Stimulated activated CD8-positive, alpha-beta memory T cell treated with anti-CD3 and anti-CD28 coated beads, Interleukin-7, amount 100 ng/mL, for 48 hours (primary cell): ENCODE results near the gene C12orf76.
A peak's percentile ranks its signal among the peaks of the same experiment; 100 is the strongest.
"Not testable (repeated sequence)": the region's sequence is repeated elsewhere in the genome, so short reads cannot be mapped to it uniquely, and the experiment has no call there.

Experiments used
- DNase-seq, 2 donors: peaks; one replicate each; pipeline ENCODE4 v3.0.0-alpha.2; 2020; ENCODE audit warnings: low read depth in 1 of 2; ENCODE audit errors: extremely low read depth in 1 of 2

The C12orf76 gene

DNA sequence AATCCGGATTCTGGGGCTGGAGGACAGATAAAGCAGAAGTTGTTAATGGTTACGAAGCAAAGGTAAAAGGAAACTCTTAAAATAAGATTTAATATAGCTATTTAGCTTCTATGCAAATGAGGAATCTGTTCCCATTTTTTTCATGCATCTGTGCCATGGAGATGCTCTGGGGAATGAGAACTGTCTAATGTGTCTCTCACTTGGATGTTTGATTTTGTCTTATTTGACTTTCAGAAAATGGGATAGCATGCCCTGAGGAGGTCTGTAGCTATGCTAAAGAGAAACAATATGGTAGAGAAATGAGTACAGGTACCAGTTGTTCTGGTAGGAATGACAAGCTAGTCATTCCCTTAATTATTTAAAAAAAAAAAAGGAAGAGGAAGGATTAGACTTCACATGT is 24.3 kb downstream of the C12orf76 start:
- DNase-seq = no peak

DNA sequence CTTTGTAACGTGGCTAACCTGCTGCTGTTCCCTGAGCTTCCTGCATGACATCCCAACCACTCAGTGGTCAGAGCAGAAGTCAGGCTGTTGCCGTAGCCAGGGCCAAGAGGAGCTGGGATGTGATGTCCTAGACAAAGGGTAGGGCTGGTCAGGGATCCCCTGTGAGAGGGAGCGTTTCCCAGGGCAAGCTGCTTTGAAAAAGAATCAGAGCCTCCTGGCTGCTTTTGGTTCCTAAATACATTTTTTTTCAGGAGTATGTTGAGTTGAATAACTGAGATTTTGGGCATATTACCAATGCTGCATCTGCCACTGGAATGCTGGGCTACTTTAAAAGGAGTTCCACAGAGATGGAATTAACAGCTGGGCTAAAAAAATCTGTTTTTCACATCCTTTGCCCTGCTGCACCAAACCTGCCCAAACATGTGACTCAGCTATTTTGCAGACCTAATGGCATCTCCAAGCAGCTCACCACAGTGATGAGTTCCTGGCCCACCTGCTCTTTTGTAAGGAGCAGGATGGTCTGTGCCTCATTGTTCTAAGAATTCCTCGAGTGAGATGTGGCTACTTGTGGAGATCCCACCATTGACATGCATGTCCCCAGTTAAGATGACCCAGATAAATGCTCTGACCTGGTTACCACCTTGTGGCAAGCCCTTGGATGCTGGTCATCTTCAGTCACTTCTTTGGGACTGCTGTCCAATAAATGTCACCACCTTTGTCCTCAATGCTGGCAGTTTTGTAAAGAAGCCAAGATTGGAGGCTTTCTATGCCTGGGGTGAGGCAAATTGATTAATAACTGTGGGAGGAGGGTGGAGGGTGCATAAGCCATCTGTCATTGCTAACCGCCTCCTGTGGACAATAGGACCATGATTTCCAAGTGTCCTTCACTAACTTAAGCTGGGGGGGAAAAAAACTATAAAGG is 25.0 kb downstream of the C12orf76 start:
- no peak for DNase-seq

DNA sequence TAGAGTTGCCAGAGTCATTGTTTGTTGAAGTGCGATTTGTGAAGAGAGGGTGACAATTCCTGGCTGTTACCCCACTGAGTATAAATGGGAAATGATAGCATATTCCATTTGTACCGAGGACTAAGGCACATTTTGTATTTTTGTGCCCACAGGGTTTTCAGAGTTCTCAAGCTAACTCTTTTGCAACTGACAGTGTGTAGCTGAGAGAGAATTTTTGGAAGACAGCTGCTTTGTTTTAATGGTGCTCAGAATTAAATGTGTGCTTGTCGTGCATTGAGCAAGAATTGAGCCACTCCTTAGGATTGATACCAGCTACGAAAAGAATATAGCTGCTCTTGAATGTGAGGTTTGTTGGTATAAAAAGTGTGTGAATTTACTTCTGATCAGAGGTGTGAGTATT is 27.4 kb downstream of the C12orf76 start:
- no peak for DNase-seq

DNA sequence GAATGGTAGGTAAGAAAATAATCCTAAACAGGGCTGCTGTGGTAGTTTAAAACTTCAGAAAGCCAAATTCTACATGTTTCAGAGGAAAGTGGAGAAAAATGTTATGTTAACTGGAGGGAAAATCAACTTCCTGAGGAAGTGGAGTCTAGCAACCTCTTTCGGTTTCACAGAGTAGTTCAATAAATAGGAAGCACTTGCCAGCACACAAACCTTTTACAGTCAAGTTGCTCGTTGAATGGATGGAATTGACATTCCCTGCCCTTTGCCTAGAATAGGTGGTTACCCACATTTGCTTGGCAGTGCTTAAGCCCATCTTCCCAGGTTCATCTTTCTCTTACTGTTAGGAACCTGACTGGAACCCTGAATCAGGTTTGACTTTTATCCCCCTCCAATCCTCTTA is 33.2 kb downstream of the C12orf76 start:
- DNase-seq = no peak

DNA sequence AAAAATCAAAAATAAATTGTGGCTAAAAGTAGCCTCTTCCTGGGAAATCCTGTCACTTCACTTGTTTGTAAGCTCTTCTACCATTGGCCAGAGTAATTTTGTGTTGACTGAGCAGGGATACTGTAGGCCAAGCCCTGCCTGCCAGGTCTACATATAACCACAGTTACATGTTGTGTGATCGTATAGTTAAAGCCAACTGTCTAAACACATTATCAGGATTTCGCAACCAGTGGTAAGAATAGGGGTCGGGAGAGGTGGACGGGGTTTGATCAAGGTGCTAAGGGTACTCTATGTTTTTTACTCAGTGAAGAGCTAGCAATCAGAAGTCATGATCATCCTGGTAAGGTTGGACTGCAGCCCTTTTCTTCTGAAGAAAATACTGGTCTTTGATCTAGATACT is 35.7 kb downstream of the C12orf76 start:
- no peak for DNase-seq

DNA sequence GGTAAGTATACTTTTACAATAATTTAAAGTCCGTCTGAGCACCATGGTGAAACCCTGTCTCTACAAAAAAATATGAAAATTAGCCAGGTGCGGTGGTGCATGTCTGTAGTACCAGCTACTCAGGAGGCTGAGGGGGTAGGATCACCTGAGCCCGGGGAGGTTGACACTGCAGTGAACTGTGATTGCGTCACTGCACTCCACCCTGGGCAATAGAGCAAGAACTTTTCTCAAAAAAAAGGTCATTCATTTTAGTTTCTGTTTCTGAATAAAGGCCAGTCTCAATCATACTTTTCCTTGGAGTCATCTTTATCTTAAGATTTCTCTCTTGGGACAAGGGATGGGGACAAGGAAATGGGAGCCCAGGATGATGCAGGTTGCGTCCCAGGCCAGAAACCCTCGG is 36.2 kb downstream of the C12orf76 start:
- DNase-seq = no peak

DNA sequence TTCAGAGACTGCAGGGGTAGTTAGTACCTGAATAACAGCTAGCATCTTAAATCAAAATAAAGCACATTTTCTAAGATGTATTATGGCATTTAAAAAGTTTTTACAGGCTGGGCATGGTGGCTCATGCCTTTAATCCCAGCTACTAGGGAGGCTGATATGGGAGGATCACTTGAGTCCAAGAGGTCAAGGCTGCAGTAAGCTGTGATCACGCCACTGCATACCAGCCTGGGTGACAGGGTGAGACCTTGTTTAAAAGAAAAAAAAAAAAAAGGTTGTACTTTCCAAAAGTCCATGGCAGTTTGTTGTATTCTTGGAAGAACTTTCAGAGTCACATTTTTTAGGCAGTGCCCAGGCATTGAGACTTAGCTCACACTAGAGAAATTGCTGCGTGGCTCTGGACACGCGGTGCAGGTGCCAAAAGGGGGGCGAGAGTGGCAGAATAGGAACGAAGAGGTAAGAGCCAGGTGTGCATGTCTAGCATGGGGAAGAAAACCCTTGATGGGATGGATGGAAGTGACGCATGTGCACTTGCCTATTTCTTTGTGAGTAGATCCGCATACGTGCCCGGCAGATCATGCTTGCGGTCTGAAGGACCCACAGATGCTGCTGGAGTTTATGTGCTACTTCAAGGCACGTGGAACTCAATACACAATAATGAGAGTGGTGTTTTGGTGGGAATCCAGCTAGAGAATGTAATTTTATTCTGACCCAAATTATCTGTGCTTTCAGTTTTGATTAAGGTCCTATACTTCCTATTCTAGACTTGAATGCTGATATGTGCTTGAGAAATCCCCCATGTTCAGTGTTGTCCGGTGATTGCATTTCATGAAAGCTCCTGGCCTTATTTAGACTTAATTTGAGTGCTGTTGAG is 37.2 kb downstream of the C12orf76 start:
- no peak for DNase-seq

DNA sequence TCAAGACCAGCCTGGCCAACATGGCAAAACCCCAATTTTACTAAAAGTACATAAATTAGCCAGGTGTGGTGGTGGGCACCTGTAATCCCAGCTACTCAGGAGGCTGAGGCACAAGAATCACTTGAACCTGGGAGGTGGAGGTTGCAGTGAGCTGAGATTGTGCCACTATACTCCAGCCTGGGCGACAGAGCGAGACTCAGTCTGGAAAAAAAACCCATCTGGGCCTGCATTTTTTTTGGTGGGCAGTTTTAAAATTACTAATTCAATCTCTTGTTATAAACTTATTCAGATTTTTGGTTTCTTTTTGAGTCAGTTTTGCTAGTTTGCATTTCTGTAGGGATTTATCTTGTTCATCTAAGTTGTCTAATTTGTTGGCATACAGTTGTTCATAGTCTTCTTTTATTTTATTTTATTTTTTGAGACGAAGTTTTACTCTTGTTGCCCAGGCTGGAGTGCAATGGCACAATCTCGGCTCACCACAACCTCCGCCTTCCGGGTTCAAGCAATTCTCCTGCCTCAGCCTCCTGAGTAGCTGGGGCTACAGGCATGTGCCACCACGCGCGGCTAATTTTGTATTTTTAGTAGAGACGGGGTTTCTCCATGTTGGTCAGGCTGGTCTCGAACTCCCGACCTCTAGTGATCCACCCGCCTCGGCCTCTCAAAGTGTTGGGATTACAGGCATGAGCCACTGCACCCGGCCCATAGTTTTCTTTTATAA is 39.5 kb downstream of the C12orf76 start:
- not testable (repeated sequence) for DNase-seq

DNA sequence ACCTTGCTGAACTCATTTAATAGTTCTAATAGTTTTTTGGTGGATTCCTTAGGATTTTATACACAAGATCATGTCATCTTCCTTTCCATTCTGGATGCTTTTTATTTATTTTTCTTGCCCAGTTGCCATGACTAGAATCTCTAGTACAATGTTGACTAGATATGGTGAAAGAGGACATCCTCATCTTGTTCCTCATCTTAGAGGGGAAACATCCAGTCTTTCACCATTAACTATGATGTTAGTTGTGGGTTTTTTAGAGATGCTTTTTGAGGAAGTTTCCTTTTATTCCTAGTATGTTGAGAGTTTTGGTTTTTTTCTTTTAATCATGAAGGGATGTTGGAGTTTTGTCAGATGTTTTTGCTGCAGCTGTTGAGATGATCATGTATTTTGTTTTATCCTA is 40.4 kb downstream of the C12orf76 start:
- DNase-seq = no peak

DNA sequence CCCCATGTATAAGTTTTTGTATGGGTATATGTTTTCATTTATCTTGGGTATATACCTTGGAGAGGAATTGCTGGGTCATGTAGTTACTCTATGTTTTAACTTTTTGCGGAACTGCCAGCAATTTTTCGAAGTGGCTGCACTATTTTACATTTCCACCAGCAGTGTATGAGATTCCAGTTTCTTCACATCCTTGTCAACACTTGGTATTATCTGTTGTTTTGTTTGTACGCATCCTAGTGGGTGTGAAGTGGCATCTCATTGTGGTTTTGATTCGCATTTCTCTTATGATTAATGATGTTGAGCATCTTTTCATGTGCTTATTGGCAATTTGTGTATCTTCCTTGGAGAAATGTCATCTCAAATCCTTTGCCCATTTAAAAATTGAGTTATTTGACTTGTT is 42.2 kb downstream of the C12orf76 start:
- no peak for DNase-seq

DNA sequence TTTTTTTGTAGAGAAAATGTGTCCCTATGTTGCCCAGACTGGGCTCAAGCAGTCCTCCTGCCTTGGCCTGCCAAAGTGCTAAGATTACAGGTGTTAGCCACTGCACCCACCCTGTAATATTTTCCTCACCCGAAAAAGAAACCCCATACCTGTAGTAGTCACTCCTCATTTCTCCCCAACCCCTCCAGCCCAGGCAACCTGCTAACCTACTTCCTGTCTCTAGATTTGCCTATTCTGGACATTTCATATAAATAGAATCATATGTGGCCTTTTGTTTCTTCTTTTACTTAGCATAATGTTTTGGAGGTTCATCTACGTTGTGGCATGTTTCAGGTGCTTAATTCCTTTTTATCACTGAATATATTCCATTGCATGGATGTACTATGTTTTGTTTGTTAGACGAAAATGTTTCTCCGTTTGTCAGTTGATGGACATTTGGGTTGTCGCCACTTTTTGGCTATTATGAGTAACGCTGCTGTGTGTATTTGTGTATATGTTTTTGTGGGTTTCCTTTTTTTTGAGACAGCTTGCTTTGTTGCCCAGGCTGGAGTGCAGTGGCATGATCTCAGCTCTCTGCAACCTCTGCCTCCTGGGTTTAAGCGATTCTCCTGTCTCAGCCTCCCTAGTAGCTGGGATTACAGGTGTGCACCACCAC is 42.9 kb downstream of the C12orf76 start:
- DNase-seq = no peak

DNA sequence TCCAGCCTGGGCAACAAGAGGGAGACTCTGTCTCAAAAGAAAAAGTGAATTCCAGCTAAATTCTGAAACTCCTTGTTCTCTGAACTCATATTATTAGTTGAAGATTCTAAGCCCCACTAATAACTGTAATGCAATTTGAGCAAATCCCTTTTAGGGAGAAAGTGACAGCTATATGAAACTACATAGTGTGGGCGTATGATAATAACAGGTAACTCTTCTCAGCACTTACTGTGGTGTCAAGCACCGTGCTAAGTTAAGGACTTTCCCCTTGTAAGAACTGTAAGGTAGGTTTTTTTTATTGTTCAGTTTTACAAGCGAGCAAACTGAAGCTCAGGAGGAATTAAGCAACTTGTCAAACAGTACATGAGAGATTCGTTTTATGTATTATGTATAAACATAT is 43.7 kb downstream of the C12orf76 start:
- no peak for DNase-seq

DNA sequence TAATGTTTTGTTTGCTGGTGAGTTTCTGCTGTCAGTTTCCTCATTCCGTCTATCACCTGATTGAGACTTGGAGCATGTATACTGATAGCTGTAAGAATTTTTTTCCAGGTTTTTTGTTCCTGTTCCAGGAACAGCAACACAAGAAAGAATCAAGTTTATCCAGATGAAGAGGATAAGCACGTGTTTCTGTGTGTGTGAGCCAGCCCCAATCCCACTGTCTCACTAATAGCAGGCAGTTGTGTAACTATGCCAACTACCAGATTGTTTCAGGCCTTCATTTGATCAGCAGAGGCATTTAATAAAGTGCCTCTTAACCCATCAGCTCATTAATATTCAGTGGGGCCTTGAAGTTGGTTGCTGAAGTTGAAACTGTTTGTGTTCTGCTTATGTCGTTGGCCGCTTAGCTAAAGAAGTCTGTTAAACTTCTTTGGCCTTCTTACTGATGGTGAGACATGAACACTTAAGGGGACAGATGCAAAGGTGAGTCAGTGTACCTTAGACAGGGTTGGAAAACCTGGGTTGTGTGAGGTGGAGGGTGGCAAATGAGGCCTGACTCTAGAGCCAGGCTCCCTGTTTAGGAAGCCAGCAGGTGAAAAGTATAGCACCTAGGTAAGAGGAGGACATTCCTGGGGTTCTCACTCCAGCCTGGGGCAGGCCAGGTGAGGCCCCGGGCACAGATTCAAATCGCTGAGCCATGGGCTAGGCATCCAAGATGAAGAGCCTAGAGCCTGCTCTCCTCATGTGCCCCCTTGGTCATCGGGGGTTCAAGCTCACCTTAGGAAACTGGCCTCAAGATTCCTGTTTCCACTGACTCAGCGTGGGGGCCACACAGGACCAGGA is 45.4 kb downstream of the C12orf76 start:
- DNase-seq = no peak

DNA sequence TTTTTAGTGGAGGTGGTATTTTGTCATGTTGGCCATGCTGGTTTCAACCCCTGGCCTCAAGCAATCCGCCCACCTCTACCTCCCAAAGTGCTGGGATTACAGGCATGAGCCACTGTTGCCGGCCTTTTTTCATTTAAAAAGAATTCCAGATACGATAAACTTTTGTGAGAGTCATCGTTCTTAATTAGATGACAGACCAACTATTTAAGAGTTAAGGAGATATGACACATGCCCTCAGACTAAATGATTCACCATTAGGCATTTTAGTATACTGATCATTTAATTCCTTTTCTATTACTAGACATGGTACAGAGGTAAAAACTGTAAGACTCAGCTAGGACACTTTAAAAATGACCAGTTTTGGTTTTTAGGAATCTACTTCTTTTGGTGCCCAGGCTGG is 46.7 kb downstream of the C12orf76 start:
- no peak for DNase-seq

DNA sequence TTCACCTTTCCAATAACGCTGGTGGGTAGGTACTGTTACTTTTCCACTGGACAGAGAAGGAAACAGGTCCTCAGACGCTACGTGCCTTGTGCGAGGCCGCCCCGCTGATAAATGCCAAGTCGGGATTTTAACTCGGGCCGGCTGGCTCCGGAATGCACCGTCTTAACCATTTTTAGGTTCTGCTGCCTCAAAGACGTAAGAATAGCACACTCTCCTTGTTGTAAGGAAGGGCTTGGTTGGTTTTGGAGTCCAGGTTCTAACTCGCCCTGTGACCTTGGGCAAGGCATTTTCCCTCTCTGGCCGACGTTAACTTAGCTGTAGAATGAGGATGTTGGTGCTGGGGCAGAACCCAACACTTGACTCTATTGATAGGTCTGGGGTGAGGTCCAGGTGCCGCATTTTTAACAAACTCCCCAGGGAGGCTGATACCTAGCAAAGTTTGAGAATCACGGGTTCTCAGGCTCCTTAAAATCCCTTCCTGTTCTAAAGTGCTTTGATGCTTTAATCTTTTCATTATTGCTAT is 48.3 kb downstream of the C12orf76 start:
- DNase-seq = no peak

DNA sequence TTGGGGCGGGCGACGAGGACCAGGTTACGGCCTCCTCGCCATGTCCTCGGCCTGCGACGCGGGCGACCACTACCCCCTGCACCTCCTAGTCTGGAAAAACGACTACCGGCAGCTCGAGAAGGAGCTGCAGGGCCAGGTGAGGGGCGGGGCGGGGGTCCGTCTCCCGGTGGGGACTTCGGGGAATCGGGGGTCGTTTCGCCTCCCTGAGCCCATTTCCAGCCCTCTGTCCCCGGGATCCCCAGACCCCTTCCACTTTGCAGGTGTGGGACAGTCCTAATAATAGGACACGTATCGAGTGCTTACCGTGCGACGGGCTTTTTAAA is 48.7 kb downstream of the C12orf76 start:
- DNase-seq = no peak

DNA sequence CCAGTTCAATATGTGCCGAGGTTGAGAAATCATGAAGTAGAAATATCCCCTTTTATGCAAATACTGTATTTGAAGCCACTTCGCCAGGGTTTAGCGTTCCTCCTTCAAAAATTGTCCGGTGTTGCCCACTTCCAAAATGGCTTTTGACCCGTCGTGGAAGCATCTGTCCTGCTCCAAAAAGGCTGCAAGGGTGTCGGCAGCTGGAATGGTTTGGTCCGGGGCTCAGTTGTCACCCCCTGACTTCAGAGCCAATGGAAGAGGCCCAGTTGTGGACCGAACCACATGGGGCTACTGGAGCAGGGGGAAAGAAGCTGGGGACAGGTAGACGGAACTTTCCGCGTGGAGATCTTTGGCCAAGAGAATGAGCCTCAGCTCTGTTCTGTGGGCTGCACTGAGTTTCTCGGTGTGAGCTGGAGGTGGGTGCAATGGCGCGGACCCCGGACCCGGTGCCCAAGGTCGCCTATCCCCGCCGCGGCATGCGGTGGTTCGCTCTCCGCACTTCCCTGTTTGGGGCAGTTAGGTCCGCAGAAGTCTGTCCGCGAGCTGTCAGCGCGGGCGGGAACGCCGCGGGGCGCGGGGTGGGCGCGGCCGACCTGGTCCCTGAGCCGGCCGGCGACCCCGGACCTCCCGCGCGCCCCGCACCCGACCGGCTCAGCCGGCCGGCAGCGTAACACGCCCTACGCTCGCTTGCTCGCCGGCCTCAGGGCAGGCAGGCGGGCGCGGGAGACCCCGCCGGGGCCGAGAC is 49.2 kb downstream of the C12orf76 start, which contains the start of gene ANKRD13A:
ANKRD13A (plus strand) TSS at position 527 of the 745 bp plus-strand sequence. CDS start 259 bp downstream, outside the sequence.
- peak; percentile 71 to 81 for DNase-seq

DNA sequence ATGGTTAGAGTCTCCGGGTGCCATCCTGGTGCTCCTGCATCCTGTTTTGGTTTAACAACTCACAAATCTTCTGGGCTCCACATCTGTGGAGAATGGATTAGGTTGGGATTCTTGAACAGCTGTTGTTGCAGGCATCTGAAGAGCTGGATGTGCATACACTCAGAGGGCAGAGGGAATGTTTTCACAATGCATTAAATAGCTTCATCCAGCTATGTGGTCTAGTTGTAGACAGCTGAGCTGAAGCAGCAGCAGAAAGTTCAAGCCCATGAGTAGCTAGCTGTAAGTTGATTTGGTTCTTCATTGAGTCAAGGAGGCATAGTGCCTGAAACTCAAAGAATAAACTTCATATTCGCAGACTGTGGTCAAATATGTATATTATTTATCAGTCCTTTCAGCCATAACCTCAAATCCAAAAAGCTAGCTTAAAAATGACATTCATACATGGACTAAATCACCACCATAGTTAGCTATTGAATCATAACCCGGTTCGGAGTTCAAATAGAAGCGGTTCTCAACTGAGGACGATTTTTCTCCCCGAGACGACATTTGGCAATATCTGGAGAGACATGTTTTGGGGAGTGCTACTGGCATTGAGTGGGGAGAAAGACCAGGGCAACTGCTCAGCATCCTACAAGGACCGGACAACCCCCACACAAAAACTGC is 50.0 kb downstream of the C12orf76 start:
- no peak for DNase-seq
